Gastrocnemius medialis (tissue), 4 donors: ENCODE data around the gene ZNF500. TPM values are rescaled to one million over a fixed set of nuclear protein-coding genes. Genes with fewer than 3 reads are reported as not detected.

ENCODE experiments used
- ATAC-seq, 2 donors: fragments of 150-250 bp; one replicate each; pipeline ENCODE4 v1.9.1; 2016
- DNase-seq, 2 donors: peaks; one replicate each; pipeline ENCODE4 v3.0.0-alpha.2; 2019
- H3K27ac ChIP-seq, 4 donors: fragments of 200-600 bp; sonication (generic); 1 replicate in 1 of 4; 2 replicates in 3 of 4; pipeline ENCODE4 v1.5.1; 2016 to 2018; ENCODE audit warnings: mild to moderate bottlenecking in 2 of 4, moderate library complexity in 1 of 4
- H3K27me3 ChIP-seq, 3 donors: fragments of 200-600 bp; sonication (generic) in 2 of 3; 1 replicate in 1 of 3; 2 replicates in 2 of 3; pipeline versions ENCODE4 v1.5.1 to v1.6.0; 2016 to 2019; ENCODE audit warnings: mild to moderate bottlenecking in 1 of 3, moderate library complexity in 1 of 3
- H3K36me3 ChIP-seq, 2 donors: fragments of 200-600 bp; sonication (generic) in 1 of 2; one replicate each; pipeline ENCODE4 v1.5.1; 2017 to 2018
- H3K4me1 ChIP-seq, 2 donors: fragments of 200-600 bp; sonication (generic) in 1 of 2; one replicate each; pipeline ENCODE4 v1.5.1; 2016 to 2017; ENCODE audit warnings: mild to moderate bottlenecking in 2 of 2
- H3K4me3 ChIP-seq, 4 donors: fragments of 200-600 bp; sonication (generic) in 3 of 4; 1 replicate in 1 of 4; 2 replicates in 3 of 4; pipeline ENCODE4 v1.5.1; 2016 to 2019; ENCODE audit warnings: mild to moderate bottlenecking in 2 of 4
- H3K9me3 ChIP-seq, 3 donors: fragments of 200-600 bp; sonication (generic) in 2 of 3; 1 replicate in 1 of 3; 2 replicates in 2 of 3; pipeline ENCODE4 v1.5.1; 2016 to 2019
- POLR2A ChIP-seq, 2 donors: fragments of 450-650 bp; IDR thresholded peaks; one replicate each; pipeline ENCODE4 v1.6.1; 2017; ENCODE audit warnings: antibody characterized with exemption in 2 of 2, mild to moderate bottlenecking in 2 of 2, moderate library complexity in 2 of 2
- in situ Hi-C, 4 donors: fragments of 200-750 bp; cut with MboI; loops; one replicate each; pipeline versions ENCODE4 v1.15.0 to v1.8.0; 2017; ENCODE audit warnings: low sequenced_read_pairs in 4 of 4
- intact Hi-C: fragments of 100-400 bp; cut with DNase I; formaldehyde crosslinking; loops from one replicate; pipeline ENCODE4 v1.15.1; 2023; ENCODE audit warnings: low total_unique reads
- total RNA-seq, 4 donors: library from RNA; depleted of rRNA; stranded (reverse); fragments of >200 nt; gene quantifications; one replicate each; pipeline versions ENCODE4 v1.1.0 to v1.2.3, GENCODE V29; 2016
- TF ChIP-seq, protein P1 (sequence below), 5 experiments: fragments of 450-650 bp in 3 of 5; fragments of 200-600 bp in 2 of 5; sonication (generic) in 2 of 5; IDR thresholded peaks in 4 of 5; conservative IDR thresholded peaks in 1 of 5; 1 replicate in 4 of 5; 2 replicates in 1 of 5; pipeline ENCODE4 v1.5.1; 2016 to 2019; ENCODE audit warnings: antibody characterized with exemption in 5 of 5, mild to moderate bottlenecking in 3 of 5, moderate library complexity in 3 of 5

ZNF500 gene
- total RNA-seq, 4 donors from 2014 or later, result 6.3 to 7.3 (median 6.9) TPM

DNA sequence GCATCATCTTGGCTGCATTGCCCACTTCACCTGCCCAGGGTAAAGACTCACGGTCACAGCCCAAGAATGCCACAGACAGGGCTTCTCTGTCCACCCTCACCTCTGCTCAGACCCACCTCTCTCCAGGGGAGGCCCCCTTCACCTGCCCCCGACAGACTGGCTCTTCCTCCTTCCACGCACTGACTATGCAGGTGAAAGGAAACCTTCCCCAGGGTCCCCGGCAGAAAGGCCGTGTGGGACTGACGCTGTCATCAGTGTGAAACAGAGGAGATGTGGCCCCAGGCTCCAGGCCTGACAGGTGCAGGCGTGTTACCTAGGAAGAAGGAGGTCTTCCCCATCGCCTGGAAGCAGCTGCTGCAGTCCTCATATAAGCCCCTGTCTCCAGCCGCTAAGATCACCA lies 44.8 kb upstream of the ZNF500 start:
- intact Hi-C loops, result no loop called here
- peaks cover 0 to 76% of the 10 kb centered on the region in 2 donors for H3K36me3 ChIP-seq

DNA sequence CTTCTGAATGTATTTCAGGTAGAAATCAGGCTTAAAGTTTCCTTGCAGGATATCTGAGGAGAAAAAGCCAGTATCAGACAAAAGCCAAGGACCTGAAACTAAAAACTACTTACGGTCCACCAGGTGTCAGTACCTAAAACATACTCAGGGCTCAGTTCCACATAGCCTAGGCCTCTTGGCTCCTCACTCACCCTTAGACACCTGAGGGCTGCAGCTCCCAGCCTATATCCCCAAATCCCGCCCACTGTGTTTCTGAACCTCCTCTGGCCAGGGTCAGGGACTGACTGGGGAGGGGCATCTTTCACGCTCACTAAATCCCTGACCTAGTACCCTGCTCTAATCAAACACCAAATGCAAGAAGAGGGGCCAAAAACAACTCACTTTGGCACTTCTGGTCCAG lies 44.3 kb upstream of the ZNF500 start:
- Histone ChIP-seq H3K9me3 (no peaks in the 10 kb centered on the region), H3K36me3 (peaks cover 0 to 74% of the 10 kb centered on the region in 2 donors), H3K4me1 (peaks cover 19% of the 10 kb centered on the region in 2 donors), H3K27ac (no peak overlapping the region), H3K4me3 (no peak overlapping the region), H3K27me3 (no peaks in the 10 kb centered on the region)
- ATAC-seq (no peak), DNase-seq (no peak)
- intact Hi-C loops, result no loop called here
- in situ Hi-C loops, result no loop called here
- TF ChIP-seq, protein P1, sequence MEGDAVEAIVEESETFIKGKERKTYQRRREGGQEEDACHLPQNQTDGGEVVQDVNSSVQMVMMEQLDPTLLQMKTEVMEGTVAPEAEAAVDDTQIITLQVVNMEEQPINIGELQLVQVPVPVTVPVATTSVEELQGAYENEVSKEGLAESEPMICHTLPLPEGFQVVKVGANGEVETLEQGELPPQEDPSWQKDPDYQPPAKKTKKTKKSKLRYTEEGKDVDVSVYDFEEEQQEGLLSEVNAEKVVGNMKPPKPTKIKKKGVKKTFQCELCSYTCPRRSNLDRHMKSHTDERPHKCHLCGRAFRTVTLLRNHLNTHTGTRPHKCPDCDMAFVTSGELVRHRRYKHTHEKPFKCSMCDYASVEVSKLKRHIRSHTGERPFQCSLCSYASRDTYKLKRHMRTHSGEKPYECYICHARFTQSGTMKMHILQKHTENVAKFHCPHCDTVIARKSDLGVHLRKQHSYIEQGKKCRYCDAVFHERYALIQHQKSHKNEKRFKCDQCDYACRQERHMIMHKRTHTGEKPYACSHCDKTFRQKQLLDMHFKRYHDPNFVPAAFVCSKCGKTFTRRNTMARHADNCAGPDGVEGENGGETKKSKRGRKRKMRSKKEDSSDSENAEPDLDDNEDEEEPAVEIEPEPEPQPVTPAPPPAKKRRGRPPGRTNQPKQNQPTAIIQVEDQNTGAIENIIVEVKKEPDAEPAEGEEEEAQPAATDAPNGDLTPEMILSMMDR (IDR thresholded peaks at IDR 0.05 in 4 of 5, conservative IDR thresholded peaks at IDR 0.05 in 1 of 5), result no peak
- TF ChIP-seq POLR2A (IDR thresholded peaks at IDR 0.05), result no peak

More for the DNA sequence above, 44.8 kb upstream of the ZNF500 start:
- Histone ChIP-seq H3K9me3 (no peaks in the 10 kb centered on the region), H3K27me3 (no peaks in the 10 kb centered on the region), H3K27ac (peak overlapping the region in 1 of 4 donors; percentile 20), H3K4me1 (peaks cover 19% of the 10 kb centered on the region in 2 donors), H3K4me3 (no peak overlapping the region)
- DNase-seq (no peak), ATAC-seq (no peak)
- no peak for TF ChIP-seq POLR2A (IDR thresholded peaks at IDR 0.05)
- in situ Hi-C loops, result no loop called here

DNA sequence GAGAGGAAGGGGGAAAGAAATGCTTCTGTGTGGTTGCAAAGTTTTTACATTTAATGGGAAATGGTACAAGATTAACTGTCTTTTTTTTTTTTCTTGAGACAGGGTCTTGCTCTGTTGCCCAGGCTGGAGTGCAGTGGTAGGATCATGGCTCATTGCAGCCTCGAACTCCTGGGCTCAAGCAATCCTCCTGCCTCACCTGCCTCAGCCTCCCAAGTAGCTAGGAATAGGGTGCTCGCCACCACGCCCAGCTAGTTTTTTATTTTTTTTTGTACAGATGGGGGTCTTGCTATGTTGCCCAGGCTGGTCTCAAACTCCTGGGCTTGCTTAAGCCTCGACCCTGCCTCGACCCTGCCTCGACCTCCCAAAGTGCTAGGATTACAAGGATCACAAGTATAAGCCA lies 39.3 kb upstream of the ZNF500 start:
- intact Hi-C loops, result no loop called here
- no peak overlapping the region for H3K4me3 ChIP-seq
- no peak for TF ChIP-seq POLR2A (IDR thresholded peaks at IDR 0.05)
- TF ChIP-seq, protein P1 (IDR thresholded peaks at IDR 0.05 in 4 of 5, conservative IDR thresholded peaks at IDR 0.05 in 1 of 5), result no peak
- in situ Hi-C loops, result no loop called here
- DNase-seq (no peak), ATAC-seq (no peak)
- H3K9me3 ChIP-seq, result no peaks in the 10 kb centered on the region
- H3K27me3 ChIP-seq, result no peaks in the 10 kb centered on the region
- H3K4me1 ChIP-seq, result peaks cover 3 to 15% of the 10 kb centered on the region in 2 donors
- H3K27ac ChIP-seq, result no peak overlapping the region
- H3K36me3 ChIP-seq, result peaks cover 0 to 61% of the 10 kb centered on the region in 2 donors

DNA sequence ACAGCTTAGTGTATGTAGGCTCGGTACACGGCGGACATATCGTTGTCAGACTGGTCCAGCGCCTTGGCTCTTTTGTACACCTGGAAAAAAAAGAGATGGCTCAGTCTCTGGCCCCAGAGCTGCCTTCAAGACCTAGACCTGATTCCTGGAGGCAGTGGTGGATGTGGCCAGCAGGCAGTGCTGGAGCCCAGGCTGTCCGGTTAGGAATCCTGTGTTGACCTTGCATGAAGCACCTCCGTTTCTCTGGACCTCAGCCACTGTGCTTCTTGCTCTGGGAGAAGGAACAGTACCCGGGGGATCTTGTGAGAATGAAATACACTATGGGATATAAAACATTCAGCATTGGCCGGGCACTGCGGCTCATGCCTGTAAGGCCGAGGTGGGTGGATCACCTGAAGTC lies 38.3 kb upstream of the ZNF500 start:
- ATAC-seq, result no peak
- in situ Hi-C loops, result no loop called here
- DNase-seq, result no peak
- intact Hi-C loops, result no loop called here
- TF ChIP-seq, protein P1 (IDR thresholded peaks at IDR 0.05 in 4 of 5, conservative IDR thresholded peaks at IDR 0.05 in 1 of 5), result no peak
- no peak for TF ChIP-seq POLR2A (IDR thresholded peaks at IDR 0.05)
- Histone ChIP-seq H3K9me3 (no peaks in the 10 kb centered on the region), H3K27me3 (no peaks in the 10 kb centered on the region), H3K36me3 (peaks cover 0 to 53% of the 10 kb centered on the region in 2 donors), H3K27ac (no peak overlapping the region), H3K4me3 (no peak overlapping the region), H3K4me1 (peaks cover 9 to 17% of the 10 kb centered on the region in 2 donors)

DNA sequence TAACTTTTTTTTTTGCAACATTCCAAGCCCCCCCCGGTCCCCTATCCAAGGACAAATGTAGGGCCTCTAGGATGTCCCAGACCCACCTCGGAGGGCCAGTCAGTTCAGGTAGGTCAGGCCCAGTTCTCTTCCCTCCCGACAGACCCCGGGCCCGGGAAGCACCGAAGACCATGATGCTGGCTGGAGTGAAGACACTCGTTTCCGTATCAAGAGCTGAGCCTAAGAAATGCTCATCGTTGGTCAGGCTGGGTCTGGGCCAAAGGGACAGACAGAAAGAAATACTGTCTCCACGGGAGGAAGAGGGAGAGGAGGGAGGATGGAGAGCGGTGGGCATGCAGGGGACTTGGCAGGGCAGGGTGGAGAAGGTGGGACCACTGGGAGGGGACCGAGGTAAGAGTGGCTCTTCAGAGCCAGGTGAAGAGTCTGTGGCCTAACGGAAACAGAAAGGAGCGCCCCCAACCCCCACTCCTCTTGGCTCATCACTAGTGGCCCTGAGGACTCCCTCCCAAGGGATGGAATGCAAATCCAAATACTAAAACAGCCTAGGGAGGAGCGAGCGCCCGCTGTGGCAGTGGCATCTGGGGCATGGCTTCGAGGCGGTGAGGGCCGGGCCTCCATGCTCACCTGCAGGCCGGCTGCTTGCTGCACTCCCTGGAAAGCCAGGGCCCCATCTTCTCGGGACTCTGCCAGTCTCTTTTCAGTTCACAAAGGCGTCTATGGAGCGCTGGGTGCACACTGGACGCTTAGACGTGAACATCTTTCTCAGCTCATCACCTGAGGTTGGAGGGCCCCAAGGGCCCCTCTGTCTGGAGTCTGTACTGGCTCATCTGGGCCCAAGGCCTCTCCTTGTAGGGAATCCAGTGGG lies 37.2 kb upstream of the ZNF500 start:
- intact Hi-C loops, result loop anchor here (2.0 to 5.0 kb wide), 2 partner anchors 35 to 43 kb away; partner anchors contain the start of genes GLYR1 and UBN1
- no peak for ATAC-seq
- H3K9me3 ChIP-seq, result no peaks in the 10 kb centered on the region
- in situ Hi-C loops, result no loop called here
- no peaks in the 10 kb centered on the region for H3K27me3 ChIP-seq
- TF ChIP-seq, protein P1 (IDR thresholded peaks at IDR 0.05 in 4 of 5, conservative IDR thresholded peaks at IDR 0.05 in 1 of 5), result no peak
- TF ChIP-seq POLR2A (IDR thresholded peaks at IDR 0.05), result no peak
- no peak overlapping the region for H3K4me3 ChIP-seq
- peaks cover 0 to 42% of the 10 kb centered on the region in 2 donors for H3K36me3 ChIP-seq
- no peak overlapping the region for H3K27ac ChIP-seq
- DNase-seq, result no peak
- H3K4me1 ChIP-seq, result peaks cover 11 to 17% of the 10 kb centered on the region in 2 donors
